Activated CD4-positive, alpha-beta T cell treated with anti-CD3 and anti-CD28 coated beads, Interleukin-2, amount 10 ng/mL, durations not matched to agents 24 days and 14 days (primary cell): Measurements from ENCODE around the gene MINDY4B. TPM values are rescaled to one million over a fixed set of nuclear protein-coding genes. Genes with fewer than 3 reads are reported as not detected.

ENCODE experiments used
- DNase-seq: peaks from one replicate; pipeline ENCODE4 v3.0.0; 2022
- H3K27ac Mint-ChIP-seq: one replicate; pipeline ENCODE4 v1.8.0; 2022; ENCODE audit warnings: mild to moderate bottlenecking, mixed read lengths
- H3K27me3 Mint-ChIP-seq: one replicate; pipeline ENCODE4 v1.8.0; 2022; ENCODE audit warnings: mixed read lengths
- H3K36me3 Mint-ChIP-seq: one replicate; pipeline ENCODE4 v1.8.0; 2022; ENCODE audit warnings: low read depth, mild to moderate bottlenecking, mixed read lengths
- H3K4me1 Mint-ChIP-seq: one replicate; pipeline ENCODE4 v1.8.0; 2021; ENCODE audit warnings: mixed read lengths
- H3K4me3 Mint-ChIP-seq: one replicate; pipeline ENCODE4 v1.8.0; 2022; ENCODE audit warnings: mild to moderate bottlenecking, moderate library complexity, mixed read lengths
- H3K9me3 Mint-ChIP-seq: one replicate; pipeline ENCODE4 v1.8.0; 2021; ENCODE audit warnings: mixed read lengths
- intact Hi-C: fragments of 100-400 bp; cut with micrococcal nuclease; formaldehyde crosslinking; loops from one replicate; pipeline ENCODE4 v1.15.1; 2023
- total RNA-seq: library from RNA; stranded (reverse); gene quantifications from 2 replicates; pipeline ENCODE4 v1.2.3, GENCODE V29; 2022

MINDY4B gene
- total RNA-seq, 1 donor from 2014 or later, result not detected

GRCh38 chr3:150917951-150918350 lies 12.7 kb upstream of the MINDY4B start:
- no peak overlapping the region for H3K4me3 Mint-ChIP-seq
- DNase-seq, result no peak
- H3K36me3 Mint-ChIP-seq, result no peaks in the 10 kb centered on the region

DNA sequence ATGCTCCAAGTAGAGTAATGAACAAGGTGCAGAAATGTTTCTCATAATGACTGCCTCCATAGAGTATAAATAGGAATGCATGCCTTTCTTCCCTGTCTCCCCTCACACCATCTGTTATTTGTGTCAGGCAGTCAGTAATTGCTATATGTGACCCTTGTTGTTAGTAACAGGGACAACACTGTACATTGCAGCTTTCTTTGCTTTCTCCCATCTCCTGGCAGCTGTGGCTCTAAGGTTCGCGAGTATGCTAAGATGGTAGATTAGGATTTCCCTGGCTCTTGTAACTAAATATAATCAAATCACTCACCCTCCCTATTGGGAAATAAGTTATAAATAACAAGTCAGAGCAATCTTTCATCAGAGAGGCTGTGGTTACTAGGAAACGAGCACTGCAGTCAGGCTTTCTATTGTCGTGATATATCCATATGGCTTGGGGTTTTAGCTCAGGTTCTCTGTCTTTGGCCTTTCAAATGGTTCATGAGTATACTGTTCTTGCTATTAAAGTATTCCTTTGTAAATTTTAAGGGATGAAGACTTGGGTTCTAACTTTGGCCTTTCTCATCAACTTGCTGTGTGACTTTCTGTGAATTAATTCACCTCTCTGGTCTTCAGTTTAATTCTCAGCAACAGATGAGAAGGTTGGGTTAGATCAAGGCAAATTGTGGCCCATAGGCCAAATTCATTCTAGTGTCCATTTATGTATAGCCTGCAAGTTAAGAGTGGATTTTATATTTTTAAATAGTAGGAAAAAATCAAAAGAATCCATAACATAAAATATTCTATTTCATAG lies 8.1 kb upstream of the MINDY4B start:
- no peak for DNase-seq
- Mint-ChIP-seq H3K4me1 (no peaks in the 10 kb centered on the region), H3K4me3 (no peak overlapping the region), H3K27ac (no peak overlapping the region), H3K9me3 (no peaks in the 10 kb centered on the region), H3K27me3 (peaks cover 16% of the 10 kb centered on the region), H3K36me3 (no peaks in the 10 kb centered on the region)
- intact Hi-C loops, result no loop called here

More at GRCh38 chr3:150917951-150918350, 12.7 kb upstream of the MINDY4B start:
- no peak overlapping the region for H3K27ac Mint-ChIP-seq
- no peaks in the 10 kb centered on the region for H3K9me3 Mint-ChIP-seq
- no peaks in the 10 kb centered on the region for H3K4me1 Mint-ChIP-seq
- intact Hi-C loops, result no loop called here
- peaks cover 20% of the 10 kb centered on the region for H3K27me3 Mint-ChIP-seq

GRCh38 chr3:150912501-150912900 lies 7.3 kb upstream of the MINDY4B start:
- Mint-ChIP-seq H3K27me3 (peaks cover 20% of the 10 kb centered on the region), H3K4me1 (no peaks in the 10 kb centered on the region), H3K36me3 (no peaks in the 10 kb centered on the region), H3K4me3 (no peak overlapping the region), H3K9me3 (no peaks in the 10 kb centered on the region), H3K27ac (no peak overlapping the region)
- intact Hi-C loops, result no loop called here
- no peak for DNase-seq

- H3K36me3 Mint-ChIP-seq, result no peaks in the 10 kb centered on the region
- H3K27me3 Mint-ChIP-seq, result peaks cover 23% of the 10 kb centered on the region
- no peak overlapping the region for H3K4me3 Mint-ChIP-seq
- intact Hi-C loops, result no loop called here
- no peak for DNase-seq
- no peaks in the 10 kb centered on the region for H3K9me3 Mint-ChIP-seq
- H3K4me1 Mint-ChIP-seq, result no peaks in the 10 kb centered on the region
- H3K27ac Mint-ChIP-seq, result no peak overlapping the region
Observed at GRCh38 chr3:150911771-150912170, 6.5 kb upstream of the MINDY4B start.

- Mint-ChIP-seq H3K4me1 (no peaks in the 10 kb centered on the region), H3K27me3 (peaks cover 36% of the 10 kb centered on the region), H3K36me3 (no peaks in the 10 kb centered on the region), H3K9me3 (no peaks in the 10 kb centered on the region), H3K4me3 (no peak overlapping the region), H3K27ac (no peak overlapping the region)
- no peak for DNase-seq
- intact Hi-C loops, result no loop called here
Observed at GRCh38 chr3:150906461-150906860, 1.2 kb upstream of the MINDY4B start.

DNA sequence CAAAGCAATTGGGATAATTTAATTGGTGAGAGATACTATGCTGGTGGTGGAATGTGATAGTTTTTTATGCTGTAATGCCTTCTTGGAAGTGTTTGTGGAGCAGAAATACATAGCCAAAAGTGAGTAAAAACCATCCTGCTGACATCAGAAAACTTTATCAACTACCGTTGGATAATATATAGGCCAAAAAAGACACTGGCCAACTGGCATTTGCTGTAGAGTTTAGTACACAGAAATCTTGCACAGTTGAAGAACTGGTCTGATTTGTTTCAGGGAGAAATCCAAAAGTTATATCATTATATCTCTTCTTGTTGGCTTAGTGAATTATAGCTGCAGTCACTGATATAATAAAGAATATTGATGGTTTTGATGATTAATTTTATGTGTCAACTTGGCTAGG lies 507 bp upstream of the MINDY4B start:
- Mint-ChIP-seq H3K4me3 (no peak overlapping the region), H3K27me3 (peaks cover 38% of the 10 kb centered on the region), H3K36me3 (no peaks in the 10 kb centered on the region), H3K27ac (no peak overlapping the region), H3K4me1 (no peaks in the 10 kb centered on the region), H3K9me3 (no peaks in the 10 kb centered on the region)
- intact Hi-C loops, result no loop called here
- DNase-seq, result no peak

GRCh38 chr3:150902988-150903387 lies 2.3 kb downstream of the MINDY4B start:
- no peaks in the 10 kb centered on the region for H3K9me3 Mint-ChIP-seq
- peaks cover 35% of the 10 kb centered on the region for H3K27me3 Mint-ChIP-seq
- no peak for DNase-seq
- H3K36me3 Mint-ChIP-seq, result no peaks in the 10 kb centered on the region
- intact Hi-C loops, result no loop called here
- H3K4me3 Mint-ChIP-seq, result no peak overlapping the region
- no peak overlapping the region for H3K27ac Mint-ChIP-seq
- H3K4me1 Mint-ChIP-seq, result no peaks in the 10 kb centered on the region

DNA sequence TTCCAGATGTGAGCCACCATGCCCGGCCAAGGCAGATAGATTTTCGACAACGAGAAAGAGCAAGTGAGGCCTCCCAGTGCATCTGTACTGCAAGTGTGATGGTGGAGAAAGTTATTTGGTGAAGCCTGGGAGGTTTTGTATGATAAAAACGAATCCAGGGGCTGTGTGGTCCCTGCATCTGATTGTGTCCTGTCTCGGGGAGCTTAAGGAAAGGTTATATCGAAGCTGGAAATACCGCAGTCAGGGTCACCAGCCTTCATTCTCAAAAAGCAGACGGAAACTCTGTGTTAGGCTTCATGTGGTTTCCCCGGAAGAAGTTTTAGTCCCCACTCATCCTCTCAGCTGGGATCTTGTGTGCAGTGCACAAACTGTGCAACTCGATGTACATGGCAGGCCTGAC lies 3.4 kb downstream of the MINDY4B start:
- intact Hi-C loops, result no loop called here
- Mint-ChIP-seq H3K9me3 (no peaks in the 10 kb centered on the region), H3K27ac (no peak overlapping the region)

DNA sequence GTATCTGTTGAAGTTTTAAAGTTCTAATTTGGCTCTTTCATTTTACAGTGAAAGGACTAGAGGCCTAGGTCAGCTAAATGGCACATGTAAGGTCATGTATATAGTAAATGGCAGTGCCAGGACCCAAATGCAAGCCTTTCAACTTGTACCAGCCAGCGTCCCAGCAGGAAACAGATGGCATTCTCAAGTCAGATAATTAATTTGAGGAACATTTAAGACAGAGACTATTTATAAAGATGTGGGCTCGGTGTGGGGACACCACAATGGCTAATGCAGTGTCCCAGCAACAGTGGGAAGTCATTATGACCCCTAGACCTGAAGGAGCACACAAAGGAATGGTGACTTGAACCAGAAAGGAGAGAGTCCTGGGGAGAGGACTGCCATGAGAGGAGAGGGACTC lies 6.1 kb downstream of the MINDY4B start:
- Mint-ChIP-seq H3K36me3 (no peaks in the 10 kb centered on the region), H3K27me3 (peaks cover 18% of the 10 kb centered on the region), H3K27ac (no peak overlapping the region), H3K4me1 (no peaks in the 10 kb centered on the region), H3K4me3 (no peak overlapping the region), H3K9me3 (no peaks in the 10 kb centered on the region)
- intact Hi-C loops, result no loop called here
- DNase-seq, result no peak

More for the DNA sequence above, 3.4 kb downstream of the MINDY4B start:
- Mint-ChIP-seq H3K4me1 (no peaks in the 10 kb centered on the region), H3K4me3 (no peak overlapping the region), H3K36me3 (no peaks in the 10 kb centered on the region), H3K27me3 (peaks cover 31% of the 10 kb centered on the region)
- no peak for DNase-seq

DNA sequence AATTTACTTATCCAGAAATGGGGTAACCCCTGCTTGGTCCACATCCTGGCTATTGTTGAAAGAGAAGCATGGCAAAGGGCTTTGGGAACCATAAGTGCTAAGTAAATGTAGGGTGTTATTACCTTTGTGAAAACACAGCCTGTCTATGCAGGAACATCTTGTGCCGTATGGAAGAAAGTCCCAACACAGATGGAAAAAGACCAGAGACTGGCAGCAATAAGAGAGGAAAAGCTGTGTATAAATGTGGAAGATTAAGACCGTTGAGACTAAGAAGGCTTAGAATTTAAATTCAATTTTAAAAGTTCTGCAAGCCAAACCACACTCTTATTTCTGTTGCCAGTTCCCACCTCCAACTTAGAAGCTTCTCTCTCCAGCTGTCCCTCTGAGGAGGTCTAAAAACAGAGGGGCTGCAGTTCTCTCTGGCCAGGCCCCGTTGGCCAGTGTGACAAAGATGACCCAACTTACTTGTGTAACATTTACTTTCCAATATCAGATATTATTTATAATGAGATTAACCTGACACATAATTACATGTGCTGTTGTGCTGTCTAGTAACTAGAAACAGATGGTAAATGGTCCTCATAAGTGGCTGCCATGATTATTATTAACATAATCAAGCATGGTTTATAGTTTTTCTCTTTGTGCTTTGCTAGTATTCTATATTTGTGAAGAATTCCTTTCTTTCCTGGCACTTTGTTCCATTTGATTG lies 7.0 kb downstream of the MINDY4B start:
- intact Hi-C loops, result no loop called here
- no peaks in the 10 kb centered on the region for H3K36me3 Mint-ChIP-seq
- H3K27me3 Mint-ChIP-seq, result peaks cover 16% of the 10 kb centered on the region
- H3K4me3 Mint-ChIP-seq, result no peak overlapping the region
- H3K9me3 Mint-ChIP-seq, result no peaks in the 10 kb centered on the region
- no peak for DNase-seq
- H3K4me1 Mint-ChIP-seq, result no peaks in the 10 kb centered on the region
- no peak overlapping the region for H3K27ac Mint-ChIP-seq

DNA sequence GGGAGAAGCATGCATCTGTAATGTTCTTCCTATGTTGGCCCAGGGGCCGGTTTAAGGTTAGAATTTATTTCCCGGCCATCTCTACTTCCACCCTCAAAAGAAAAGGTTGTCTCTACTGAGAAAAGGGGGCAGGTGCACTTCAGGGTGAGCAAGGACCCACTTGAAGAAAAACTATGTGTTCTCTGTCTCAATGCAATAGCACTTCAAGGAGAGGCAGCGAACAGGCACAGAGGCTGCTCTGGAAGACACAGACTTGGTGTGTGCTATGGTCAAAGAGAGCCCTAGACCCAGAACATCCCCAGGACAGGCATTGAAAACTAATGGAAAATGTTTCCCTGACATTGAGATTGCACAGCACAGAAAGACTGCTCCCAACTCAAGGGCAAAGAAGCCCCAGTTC lies 7.6 kb downstream of the MINDY4B start:
- Mint-ChIP-seq H3K9me3 (no peaks in the 10 kb centered on the region), H3K27ac (no peak overlapping the region), H3K36me3 (no peaks in the 10 kb centered on the region), H3K27me3 (peaks cover 16% of the 10 kb centered on the region), H3K4me3 (no peak overlapping the region), H3K4me1 (no peaks in the 10 kb centered on the region)
- no peak for DNase-seq
- intact Hi-C loops, result no loop called here

DNA sequence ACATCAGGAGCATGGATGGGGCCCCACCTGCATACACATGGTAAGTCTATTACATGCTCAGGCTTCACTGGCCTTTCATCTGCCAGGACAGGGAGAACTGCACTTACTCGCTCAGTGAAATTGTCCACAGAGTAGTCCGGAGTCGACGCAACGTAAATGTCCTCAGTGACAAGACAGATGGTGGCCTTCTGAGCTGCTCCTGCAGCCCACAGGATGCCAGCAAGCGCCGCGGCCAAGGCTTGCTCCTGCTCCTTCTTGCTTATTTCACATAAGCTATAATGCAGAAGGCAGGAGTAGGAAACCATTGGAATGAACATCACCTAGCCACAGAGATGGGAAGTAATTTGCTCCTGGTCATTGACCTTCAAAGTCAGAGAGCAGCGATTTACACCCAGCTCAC lies 14.4 kb downstream of the MINDY4B start:
- intact Hi-C loops, result no loop called here
- Mint-ChIP-seq H3K27ac (no peak overlapping the region), H3K9me3 (no peaks in the 10 kb centered on the region), H3K4me3 (no peak overlapping the region), H3K27me3 (peaks cover 15% of the 10 kb centered on the region), H3K4me1 (peaks cover 2% of the 10 kb centered on the region), H3K36me3 (no peaks in the 10 kb centered on the region)
- DNase-seq, result no peak

GRCh38 chr3:150890295-150890694 lies 14.9 kb downstream of the MINDY4B start:
- no peaks in the 10 kb centered on the region for H3K36me3 Mint-ChIP-seq
- intact Hi-C loops, result no loop called here
- DNase-seq, result no peak
- H3K27me3 Mint-ChIP-seq, result peaks cover 19% of the 10 kb centered on the region
- peaks cover 2% of the 10 kb centered on the region for H3K4me1 Mint-ChIP-seq
- no peak overlapping the region for H3K4me3 Mint-ChIP-seq
- H3K27ac Mint-ChIP-seq, result no peak overlapping the region
- no peaks in the 10 kb centered on the region for H3K9me3 Mint-ChIP-seq

GRCh38 chr3:150889106-150889505 lies 16.1 kb downstream of the MINDY4B start:
- Mint-ChIP-seq H3K4me3 (no peak overlapping the region), H3K27ac (no peak overlapping the region), H3K27me3 (peaks cover 21% of the 10 kb centered on the region), H3K9me3 (no peaks in the 10 kb centered on the region), H3K36me3 (no peaks in the 10 kb centered on the region), H3K4me1 (peaks cover 2% of the 10 kb centered on the region)
- intact Hi-C loops, result no loop called here
- no peak for DNase-seq
